Esophagus muscularis mucosa (tissue), 4 donors: ENCODE results near the gene KLF9.

Experiments
- EP300 ChIP-seq: sonication (generic); formaldehyde crosslinking; IDR thresholded peaks from one replicate; pipeline ENCODE4 v1.6.1; 2017; ENCODE audit warnings: antibody characterized with exemption
- POLR2A ChIP-seq: fragments of 450-650 bp; IDR thresholded peaks from one replicate; pipeline ENCODE4 v1.6.1; 2017; ENCODE audit warnings: antibody characterized with exemption, moderate library complexity, mild to moderate bottlenecking, low read depth
- POLR2AphosphoS5 ChIP-seq, 2 donors: sonication (generic); formaldehyde crosslinking; IDR thresholded peaks; one replicate each; pipeline ENCODE4 v1.6.1; 2017; ENCODE audit warnings: antibody characterized with exemption in 2 of 2
- TF ChIP-seq, protein P1 (sequence below), 3 experiments: fragments of 200-600 bp in 2 of 3; fragments of 450-650 bp in 1 of 3; sonication (generic) in 2 of 3; IDR thresholded peaks; one replicate each; pipeline ENCODE4 v1.5.1; 2017 to 2019; ENCODE audit warnings: antibody characterized with exemption in 3 of 3, mild to moderate bottlenecking in 2 of 3, moderate library complexity in 1 of 3

DNA sequence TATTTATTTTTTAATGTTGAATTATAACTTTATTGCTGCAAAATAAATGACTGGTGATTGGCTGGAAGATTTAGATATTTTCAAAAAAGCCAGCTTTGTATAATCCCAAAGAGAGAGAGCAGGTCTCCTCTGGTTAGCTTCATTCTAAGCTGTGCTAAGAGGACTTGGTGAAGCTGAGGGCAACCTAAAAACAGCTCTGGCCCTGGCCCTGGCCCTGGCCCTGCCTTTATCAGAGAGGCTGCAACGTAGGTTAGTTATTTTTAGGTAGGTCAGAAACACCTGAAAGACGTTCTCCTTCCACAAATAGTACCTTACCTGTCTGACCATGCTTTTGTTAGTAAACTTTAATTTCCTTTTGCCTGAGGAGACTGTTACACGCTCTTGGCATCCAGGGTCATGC lies 58.7 kb downstream of the KLF9 start:
- TF ChIP-seq POLR2A (no peak), POLR2AphosphoS5 (IDR thresholded peaks at IDR 0.05) (no peak), EP300 (no peak)
- TF ChIP-seq, protein P1, sequence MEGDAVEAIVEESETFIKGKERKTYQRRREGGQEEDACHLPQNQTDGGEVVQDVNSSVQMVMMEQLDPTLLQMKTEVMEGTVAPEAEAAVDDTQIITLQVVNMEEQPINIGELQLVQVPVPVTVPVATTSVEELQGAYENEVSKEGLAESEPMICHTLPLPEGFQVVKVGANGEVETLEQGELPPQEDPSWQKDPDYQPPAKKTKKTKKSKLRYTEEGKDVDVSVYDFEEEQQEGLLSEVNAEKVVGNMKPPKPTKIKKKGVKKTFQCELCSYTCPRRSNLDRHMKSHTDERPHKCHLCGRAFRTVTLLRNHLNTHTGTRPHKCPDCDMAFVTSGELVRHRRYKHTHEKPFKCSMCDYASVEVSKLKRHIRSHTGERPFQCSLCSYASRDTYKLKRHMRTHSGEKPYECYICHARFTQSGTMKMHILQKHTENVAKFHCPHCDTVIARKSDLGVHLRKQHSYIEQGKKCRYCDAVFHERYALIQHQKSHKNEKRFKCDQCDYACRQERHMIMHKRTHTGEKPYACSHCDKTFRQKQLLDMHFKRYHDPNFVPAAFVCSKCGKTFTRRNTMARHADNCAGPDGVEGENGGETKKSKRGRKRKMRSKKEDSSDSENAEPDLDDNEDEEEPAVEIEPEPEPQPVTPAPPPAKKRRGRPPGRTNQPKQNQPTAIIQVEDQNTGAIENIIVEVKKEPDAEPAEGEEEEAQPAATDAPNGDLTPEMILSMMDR (IDR thresholded peaks at IDR 0.05), result no peak
